ENCODE results near the gene DDC.
"Not testable (repeated sequence)": the region's sequence is repeated elsewhere in the genome, so short reads cannot be mapped to it uniquely, and the experiment has no call there.

- not testable (repeated sequence) for TF ChIP-seq CTCF (conservative IDR thresholded peaks at IDR 0.05; ENCODE audit: low read length); EZH2phosphoT487 (IDR thresholded peaks at IDR 0.05; ENCODE audit: borderline replicate concordance)
Observed at GRCh38 chr7:50519350-50519749, 45.9 kb downstream of the DDC start.

Measured in Loucy (cell line).